Mucosa of descending colon (tissue), 3 donors: ENCODE measurements around the gene FOXC2. TPM values are rescaled to one million over a fixed set of nuclear protein-coding genes. Genes with fewer than 3 reads are reported as not detected.

Experiments
- ATAC-seq: fragments of 200-7000 bp; cut with Tn5 transposase; one replicate; pipeline ENCODE4 v1.9.1; 2020; ENCODE audit warnings: mild to moderate bottlenecking, moderate library complexity
- DNase-seq, 3 donors: peaks; one replicate each; pipeline ENCODE4 v3.0.0-alpha.2; 2020
- H3K36me3 ChIP-seq: fragments of 200-600 bp; one replicate; pipeline ENCODE4 v1.8.0; 2021; ENCODE audit warnings: low read depth, mild to moderate bottlenecking
- H3K4me1 ChIP-seq: fragments of 200-600 bp; one replicate; pipeline ENCODE4 v1.8.0; 2021; ENCODE audit warnings: low read depth, mild to moderate bottlenecking
- H3K4me3 ChIP-seq: fragments of 200-600 bp; one replicate; pipeline ENCODE4 v1.8.0; 2021; ENCODE audit warnings: mild to moderate bottlenecking
- H3K9me3 ChIP-seq: fragments of 200-600 bp; one replicate; pipeline ENCODE4 v1.8.0; 2021; ENCODE audit warnings: mild to moderate bottlenecking
- intact Hi-C, 2 donors: fragments of 100-400 bp; cut with DNase I in 1 of 2; cut with micrococcal nuclease in 1 of 2; formaldehyde crosslinking; loops; one replicate each; pipeline versions ENCODE4 v1.11.0 to v1.11.1; 2022; cut with DNase I, micrococcal nuclease
- total RNA-seq, 3 donors: library from RNA; stranded (reverse); fragmentation: NEBNext Ultra II Directional in 2 of 3; extraction: Animal tissue kit (Norgen Biotek cat#: 25700) in 2 of 3; gene quantifications; one replicate each; pipeline versions ENCODE4 v1.2.1 to v1.2.4, GENCODE V29; 2021 to 2023
- TF ChIP-seq, protein P1 (sequence below): fragments of 200-600 bp; IDR thresholded peaks from one replicate; pipeline ENCODE4 v1.8.0; 2022; ENCODE audit warnings: antibody characterized with exemption, mild to moderate bottlenecking
- donor health status: DM: no; HTN: no; CAD: no; lungs with moderate emphysema.
- donor health status: DM: no; HTN: no; CAD: no.
- donor health status: DM: no; HTN: yes; CAD: no.

FOXC2 gene
- total RNA-seq, 3 donors from 2014 or later = 0.23 to 0.67 (median 0.51) TPM

DNA sequence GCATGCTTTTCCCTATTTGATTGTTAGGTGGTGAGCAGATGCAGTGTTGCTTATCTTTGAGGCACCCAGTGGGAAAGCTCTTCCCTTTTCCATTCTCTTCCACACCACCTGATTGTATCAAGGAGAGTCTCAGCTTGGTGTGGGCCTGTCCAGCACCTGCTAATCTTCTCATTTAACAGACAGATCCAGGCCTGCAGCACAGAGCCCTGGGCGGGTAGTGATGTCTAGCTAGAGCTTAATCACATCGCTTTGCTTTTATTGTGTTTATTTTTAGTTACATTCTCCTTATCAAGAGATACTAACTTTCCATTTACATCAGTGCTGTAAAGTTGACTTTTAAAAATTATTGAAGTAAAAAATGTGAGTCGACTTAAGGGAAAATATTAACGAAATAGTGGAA, 35.9 kb downstream of the FOXC2 start:
- no peak for ATAC-seq
- no peaks in the 10 kb centered on the region for H3K4me1 ChIP-seq
- no peak for DNase-seq

GRCh38 chr16:86604436-86605193, 38.0 kb downstream of the FOXC2 start:
- Histone ChIP-seq H3K4me1 (no peaks in the 10 kb centered on the region), H3K4me3 (no peak overlapping the region), H3K9me3 (no peaks in the 10 kb centered on the region), H3K36me3 (no peaks in the 10 kb centered on the region)
- DNase-seq = no peak
- no peak for ATAC-seq
- intact Hi-C loops = no loop called here
- TF ChIP-seq, protein P1, sequence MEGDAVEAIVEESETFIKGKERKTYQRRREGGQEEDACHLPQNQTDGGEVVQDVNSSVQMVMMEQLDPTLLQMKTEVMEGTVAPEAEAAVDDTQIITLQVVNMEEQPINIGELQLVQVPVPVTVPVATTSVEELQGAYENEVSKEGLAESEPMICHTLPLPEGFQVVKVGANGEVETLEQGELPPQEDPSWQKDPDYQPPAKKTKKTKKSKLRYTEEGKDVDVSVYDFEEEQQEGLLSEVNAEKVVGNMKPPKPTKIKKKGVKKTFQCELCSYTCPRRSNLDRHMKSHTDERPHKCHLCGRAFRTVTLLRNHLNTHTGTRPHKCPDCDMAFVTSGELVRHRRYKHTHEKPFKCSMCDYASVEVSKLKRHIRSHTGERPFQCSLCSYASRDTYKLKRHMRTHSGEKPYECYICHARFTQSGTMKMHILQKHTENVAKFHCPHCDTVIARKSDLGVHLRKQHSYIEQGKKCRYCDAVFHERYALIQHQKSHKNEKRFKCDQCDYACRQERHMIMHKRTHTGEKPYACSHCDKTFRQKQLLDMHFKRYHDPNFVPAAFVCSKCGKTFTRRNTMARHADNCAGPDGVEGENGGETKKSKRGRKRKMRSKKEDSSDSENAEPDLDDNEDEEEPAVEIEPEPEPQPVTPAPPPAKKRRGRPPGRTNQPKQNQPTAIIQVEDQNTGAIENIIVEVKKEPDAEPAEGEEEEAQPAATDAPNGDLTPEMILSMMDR = no peak

More for the DNA sequence above, 35.9 kb downstream of the FOXC2 start:
- TF ChIP-seq, protein P1 = no peak
- H3K4me3 ChIP-seq = no peak overlapping the region
- H3K36me3 ChIP-seq = no peaks in the 10 kb centered on the region
- no peaks in the 10 kb centered on the region for H3K9me3 ChIP-seq
- intact Hi-C loops = no loop called here

DNA sequence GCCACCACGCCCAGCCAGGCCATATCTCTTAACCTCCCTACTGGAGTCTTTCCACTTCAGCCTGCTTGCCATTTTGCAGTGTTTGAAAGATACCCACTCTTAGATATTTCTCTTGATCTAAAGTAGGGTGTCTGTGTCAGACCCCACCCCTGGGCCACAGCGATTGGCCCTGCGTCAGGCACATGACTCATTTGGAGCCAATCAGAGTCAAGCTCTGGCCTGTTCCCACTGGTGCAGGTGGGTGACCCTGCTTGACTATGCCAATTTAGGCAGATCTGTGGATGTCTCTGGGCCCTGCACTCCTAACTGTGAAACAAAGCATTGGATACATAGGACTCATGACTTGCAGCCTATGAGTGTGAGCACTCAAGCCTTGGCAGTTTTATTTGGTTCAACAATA, 39.3 kb downstream of the FOXC2 start:
- Histone ChIP-seq H3K4me1 (no peaks in the 10 kb centered on the region), H3K4me3 (no peak overlapping the region), H3K9me3 (no peaks in the 10 kb centered on the region), H3K36me3 (no peaks in the 10 kb centered on the region)
- no peak for DNase-seq
- intact Hi-C loops = no loop called here
- TF ChIP-seq, protein P1 = no peak
- ATAC-seq = no peak

DNA sequence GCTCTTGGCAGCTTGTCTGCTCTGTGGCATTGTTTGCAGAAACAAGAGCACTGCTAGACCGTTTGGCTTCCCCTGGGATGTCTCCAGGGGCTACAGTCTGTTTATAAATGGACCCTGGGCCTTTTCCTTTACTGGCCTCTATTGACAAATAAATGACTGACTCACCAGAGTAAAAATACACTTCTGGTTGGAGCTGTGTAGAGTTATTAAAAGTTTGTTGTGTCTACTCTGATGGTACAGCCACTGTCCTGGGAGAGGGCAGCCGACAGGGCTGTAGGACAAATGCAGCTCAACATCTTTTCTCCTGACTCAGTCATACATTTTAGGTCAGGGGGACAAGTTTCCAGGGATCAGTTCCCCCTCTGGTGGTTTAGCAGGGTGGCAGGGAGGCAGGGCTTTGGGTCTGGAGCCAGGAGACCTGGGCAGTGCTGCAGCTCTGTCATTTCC, 41.7 kb downstream of the FOXC2 start:
- Histone ChIP-seq H3K4me1 (no peaks in the 10 kb centered on the region), H3K4me3 (no peak overlapping the region), H3K36me3 (no peaks in the 10 kb centered on the region), H3K9me3 (no peaks in the 10 kb centered on the region)
- TF ChIP-seq, protein P1 = no peak
- ATAC-seq (no peak), DNase-seq (no peak)
- intact Hi-C loops = no loop called here

DNA sequence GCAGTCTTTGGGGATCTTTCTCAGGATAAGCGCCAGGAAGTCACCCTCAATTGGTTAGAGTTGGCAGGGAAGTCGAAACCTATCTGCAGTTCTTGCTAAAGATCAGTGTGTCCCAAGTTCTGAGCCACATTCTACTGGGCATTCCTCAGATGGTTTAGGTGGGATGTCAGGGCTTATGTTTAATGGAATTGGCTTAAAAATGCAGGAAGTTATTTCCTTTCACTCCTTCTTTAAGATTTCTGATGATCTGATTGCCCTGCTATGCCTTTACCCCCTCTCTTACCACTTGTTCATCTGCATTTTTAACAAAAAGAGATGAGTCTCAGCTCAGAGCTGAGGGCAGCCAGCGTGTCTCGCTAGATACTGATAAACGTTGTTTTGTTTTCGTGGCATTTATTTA, 42.5 kb downstream of the FOXC2 start:
- intact Hi-C loops = no loop called here
- ATAC-seq = no peak
- H3K36me3 ChIP-seq = no peaks in the 10 kb centered on the region
- no peak for DNase-seq
- no peaks in the 10 kb centered on the region for H3K4me1 ChIP-seq
- no peak overlapping the region for H3K4me3 ChIP-seq
- no peaks in the 10 kb centered on the region for H3K9me3 ChIP-seq
- TF ChIP-seq, protein P1 = no peak
